HEK293 (cell line): Measurements from ENCODE around the gene PSMG1.

Source experiments
- CTCF ChIP-seq: fragments of 450-650 bp; formaldehyde crosslinking; IDR thresholded peaks from 2 replicates; pipeline ENCODE4 v1.5.1; 2016; ENCODE audit warnings: missing biosample characterization, missing genetic modification characterization
- KLF7 ChIP-seq: fragments of 450-650 bp; formaldehyde crosslinking; IDR thresholded peaks from 2 replicates; pipeline ENCODE4 v1.5.1; 2016; ENCODE audit warnings: missing biosample characterization, missing genetic modification characterization, borderline replicate concordance
- SALL2 ChIP-seq: fragments of 450-650 bp; formaldehyde crosslinking; IDR thresholded peaks from 2 replicates; pipeline ENCODE4 v1.5.0; 2017; ENCODE audit warnings: missing biosample characterization, mild to moderate bottlenecking, missing genetic modification characterization, borderline replicate concordance
- SETDB1 ChIP-seq: IDR thresholded peaks from one replicate; pipeline ENCODE4 v1.6.1; 2017; ENCODE audit warnings: mild to moderate bottlenecking, low read length, moderate library complexity, mixed read lengths; ENCODE audit not compliant: insufficient read length
- YY1 ChIP-seq: fragments of 450-650 bp; formaldehyde crosslinking; IDR thresholded peaks from 2 replicates; pipeline ENCODE4 v1.5.1; 2018; ENCODE audit warnings: missing biosample characterization, missing genetic modification characterization
- ZBTB8A ChIP-seq: fragments of 450-650 bp; formaldehyde crosslinking; IDR thresholded peaks from 2 replicates; pipeline ENCODE4 v1.5.1; 2016; ENCODE audit warnings: missing biosample characterization, missing genetic modification characterization
- ZNF112 ChIP-seq: fragments of 450-650 bp; formaldehyde crosslinking; IDR thresholded peaks from 2 replicates; pipeline ENCODE4 v1.5.0; 2017; ENCODE audit warnings: missing biosample characterization, missing genetic modification characterization
- ZNF335 ChIP-seq: fragments of 450-650 bp; formaldehyde crosslinking; conservative IDR thresholded peaks from 2 replicates; pipeline ENCODE4 v1.5.1; 2016; ENCODE audit warnings: missing biosample characterization, missing genetic modification characterization
- ZNF423 ChIP-seq: fragments of 450-650 bp; formaldehyde crosslinking; IDR thresholded peaks from 2 replicates; pipeline ENCODE4 v1.5.1; 2016; ENCODE audit warnings: missing biosample characterization, missing genetic modification characterization
- ZNF514 ChIP-seq: fragments of 450-650 bp; formaldehyde crosslinking; IDR thresholded peaks from 2 replicates; pipeline ENCODE4 v1.5.1; 2016; ENCODE audit warnings: missing biosample characterization, missing genetic modification characterization

DNA sequence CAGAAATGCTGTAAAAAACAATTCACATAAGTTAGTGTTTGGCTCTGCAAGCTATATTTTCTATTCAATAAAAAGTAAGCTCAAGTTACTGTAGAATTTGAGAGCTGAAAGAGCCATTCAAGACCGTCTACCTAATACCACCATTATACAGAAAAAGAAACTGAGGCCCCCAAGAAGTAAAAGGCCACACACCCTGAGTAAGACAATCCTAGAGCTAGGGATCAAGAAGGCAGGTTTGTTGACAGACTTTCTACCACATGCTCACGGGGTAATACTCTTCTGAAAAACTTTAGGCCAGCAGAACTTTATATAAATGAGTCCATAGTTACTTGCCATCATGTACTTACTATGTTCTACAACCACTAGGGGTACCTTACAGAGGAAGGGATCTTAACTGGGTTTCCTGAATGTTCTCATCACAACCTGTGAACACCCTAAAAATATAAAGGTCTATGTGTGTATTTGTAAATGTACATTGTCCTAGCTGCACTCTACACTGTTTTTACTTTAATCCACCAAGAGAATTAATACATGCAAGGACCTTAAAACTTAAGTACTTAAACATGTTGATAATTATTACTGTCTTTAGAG, 2.7 kb downstream of the PSMG1 start:
- TF ChIP-seq CTCF = no peak
- no peak for TF ChIP-seq SALL2 (tag by site-specific recombination)
- TF ChIP-seq SETDB1 = no peak
- TF ChIP-seq KLF7 (tag by site-specific recombination) = no peak
- no peak for TF ChIP-seq ZNF335 (tag by site-specific recombination)
- TF ChIP-seq ZBTB8A (tag by site-specific recombination) = no peak
- TF ChIP-seq ZNF514 = no peak
- TF ChIP-seq ZNF112 (tag by site-specific recombination) = no peak
- TF ChIP-seq ZNF423 (tag by site-specific recombination) = no peak
- TF ChIP-seq YY1 = no peak
